Measurements from ENCODE around the gene UBR4. TPM values are rescaled to one million over a fixed set of nuclear protein-coding genes. Genes with fewer than 3 reads are reported as not detected.

The UBR4 gene
- total RNA-seq, 1 donor = 193 TPM

DNA sequence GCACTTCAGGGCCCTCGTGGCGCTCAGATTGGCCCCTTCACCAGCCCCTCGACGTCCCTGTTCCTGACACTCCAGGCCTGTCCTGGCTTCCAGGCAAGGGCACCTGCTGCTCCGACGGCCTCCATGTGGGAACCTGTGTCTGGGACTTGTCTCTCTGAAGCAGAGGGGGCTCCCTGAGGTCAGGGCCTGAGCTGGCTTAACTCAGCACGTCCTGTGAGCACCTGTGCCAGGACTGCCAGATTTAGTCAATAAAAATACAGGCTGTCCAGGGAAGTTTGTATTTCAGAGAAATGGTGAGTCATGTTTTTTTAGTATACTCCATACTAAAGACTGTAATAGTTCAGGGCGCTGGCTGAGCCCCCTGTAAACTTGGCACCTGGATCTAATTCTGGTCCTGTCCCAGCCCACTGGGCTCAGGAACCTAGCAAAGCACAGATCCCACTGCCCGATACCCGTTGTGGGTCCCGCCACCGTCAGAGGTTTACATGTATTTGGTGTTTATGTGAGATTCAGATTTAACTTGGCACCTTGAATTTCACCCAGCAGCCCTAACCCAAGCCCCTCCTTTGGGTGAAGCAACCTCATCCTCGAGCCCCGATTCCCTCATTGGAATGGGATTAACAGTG is 143.7 kb downstream of the UBR4 start:
- DNase-seq (ENCODE audit: low read depth) = no peak
- TF ChIP-seq, protein P1, sequence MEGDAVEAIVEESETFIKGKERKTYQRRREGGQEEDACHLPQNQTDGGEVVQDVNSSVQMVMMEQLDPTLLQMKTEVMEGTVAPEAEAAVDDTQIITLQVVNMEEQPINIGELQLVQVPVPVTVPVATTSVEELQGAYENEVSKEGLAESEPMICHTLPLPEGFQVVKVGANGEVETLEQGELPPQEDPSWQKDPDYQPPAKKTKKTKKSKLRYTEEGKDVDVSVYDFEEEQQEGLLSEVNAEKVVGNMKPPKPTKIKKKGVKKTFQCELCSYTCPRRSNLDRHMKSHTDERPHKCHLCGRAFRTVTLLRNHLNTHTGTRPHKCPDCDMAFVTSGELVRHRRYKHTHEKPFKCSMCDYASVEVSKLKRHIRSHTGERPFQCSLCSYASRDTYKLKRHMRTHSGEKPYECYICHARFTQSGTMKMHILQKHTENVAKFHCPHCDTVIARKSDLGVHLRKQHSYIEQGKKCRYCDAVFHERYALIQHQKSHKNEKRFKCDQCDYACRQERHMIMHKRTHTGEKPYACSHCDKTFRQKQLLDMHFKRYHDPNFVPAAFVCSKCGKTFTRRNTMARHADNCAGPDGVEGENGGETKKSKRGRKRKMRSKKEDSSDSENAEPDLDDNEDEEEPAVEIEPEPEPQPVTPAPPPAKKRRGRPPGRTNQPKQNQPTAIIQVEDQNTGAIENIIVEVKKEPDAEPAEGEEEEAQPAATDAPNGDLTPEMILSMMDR (IDR thresholded peaks at IDR 0.05; ENCODE audit: insufficient read depth, low read depth, low read length) = no peak
- no peak overlapping the region for H3K4me3 ChIP-seq (ENCODE audit: low read depth, low read length)

DNA sequence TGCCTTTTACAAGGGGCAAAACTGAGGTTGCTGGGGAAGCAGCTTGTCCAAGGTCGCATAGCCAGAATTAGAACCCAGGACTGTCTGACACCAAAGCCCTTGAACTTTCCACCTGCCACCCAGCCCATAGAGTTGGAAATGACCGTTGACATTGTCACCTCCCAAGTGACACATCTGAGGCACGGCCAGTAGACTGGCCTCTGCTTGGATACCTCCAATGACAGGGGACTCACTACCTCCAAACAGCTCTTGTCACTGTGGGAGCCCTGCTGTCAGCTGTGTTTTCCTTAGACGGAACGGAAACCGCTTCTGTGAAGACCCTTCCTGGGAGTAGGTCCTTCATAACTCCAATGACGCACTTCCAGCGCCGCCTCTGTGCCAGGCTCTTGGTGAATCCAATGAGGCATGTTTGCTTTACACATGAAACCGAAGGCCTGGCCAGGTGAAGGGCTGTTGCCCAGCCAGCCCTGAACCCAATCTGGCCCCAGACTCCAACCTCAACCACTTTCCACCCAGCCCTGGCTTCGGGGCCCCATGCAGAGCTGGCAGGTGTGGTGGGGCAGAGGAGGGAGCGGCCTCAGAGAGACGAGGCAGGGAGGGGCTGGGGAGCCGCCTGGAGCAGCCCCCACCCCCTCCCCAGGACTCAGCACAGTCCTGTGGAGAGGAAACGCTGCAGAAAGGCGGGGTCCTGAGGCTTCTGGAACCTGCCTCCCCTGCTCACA is 144.4 kb downstream of the UBR4 start:
- DNase-seq (ENCODE audit: low read depth) = no peak
- TF ChIP-seq, protein P1 (IDR thresholded peaks at IDR 0.05; ENCODE audit: insufficient read depth, low read depth, low read length) = no peak
- no peak overlapping the region for H3K4me3 ChIP-seq (ENCODE audit: low read depth, low read length)

DNA sequence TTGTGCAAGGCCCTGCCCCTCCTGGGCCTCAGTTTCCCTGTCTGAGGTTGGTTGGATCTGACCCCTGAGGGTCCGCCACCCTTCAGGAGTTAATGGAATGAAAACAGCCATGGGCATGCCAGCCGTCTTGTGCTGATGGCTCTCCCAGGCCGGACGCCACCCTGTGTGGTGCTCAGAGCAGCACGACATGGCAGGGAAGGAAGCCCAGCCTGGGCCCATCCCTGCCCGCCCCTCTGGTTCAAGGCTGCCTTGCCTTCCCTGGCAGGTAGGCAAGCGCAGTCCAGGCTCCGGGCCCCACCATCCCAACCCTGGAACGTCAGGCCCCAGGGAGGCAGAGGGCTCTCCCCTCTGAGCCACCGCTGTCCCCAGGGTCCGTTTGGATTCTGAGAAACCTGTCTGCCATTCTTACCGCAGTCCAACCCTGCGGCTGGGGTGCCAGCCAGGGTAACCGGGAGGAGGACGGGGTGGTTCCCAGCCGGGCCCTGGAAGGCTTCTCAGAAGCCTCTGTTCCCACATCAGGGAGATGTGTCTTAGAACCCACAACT is 145.1 kb downstream of the UBR4 start:
- no peak for DNase-seq (ENCODE audit: low read depth)
- H3K4me3 ChIP-seq (ENCODE audit: low read depth, low read length) = no peak overlapping the region
- TF ChIP-seq, protein P1 (IDR thresholded peaks at IDR 0.05; ENCODE audit: insufficient read depth, low read depth, low read length) = no peak

DNA sequence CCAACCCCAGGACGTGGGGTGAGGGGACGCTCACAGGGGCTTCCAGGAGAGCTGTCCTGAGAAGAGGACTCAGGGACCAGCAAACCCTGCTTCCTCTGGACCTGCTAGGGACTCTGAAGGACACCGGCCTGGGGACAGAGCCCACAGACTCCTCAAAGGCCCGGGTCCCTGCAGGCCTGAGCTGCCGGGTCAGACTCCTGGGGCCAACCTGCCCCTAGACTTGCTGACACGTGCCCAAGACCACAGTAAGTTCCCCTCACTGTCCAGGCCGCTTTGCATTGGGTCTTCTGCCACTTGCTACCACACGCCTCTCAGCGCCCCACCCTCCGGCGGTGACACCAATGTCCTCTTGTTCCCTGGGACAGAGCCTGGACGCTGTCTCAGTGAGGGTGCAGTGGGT is 146.9 kb downstream of the UBR4 start:
- no peak overlapping the region for H3K4me3 ChIP-seq (ENCODE audit: low read depth, low read length)
- no peak for DNase-seq (ENCODE audit: low read depth)
- TF ChIP-seq, protein P1 (IDR thresholded peaks at IDR 0.05; ENCODE audit: insufficient read depth, low read depth, low read length) = no peak

DNA sequence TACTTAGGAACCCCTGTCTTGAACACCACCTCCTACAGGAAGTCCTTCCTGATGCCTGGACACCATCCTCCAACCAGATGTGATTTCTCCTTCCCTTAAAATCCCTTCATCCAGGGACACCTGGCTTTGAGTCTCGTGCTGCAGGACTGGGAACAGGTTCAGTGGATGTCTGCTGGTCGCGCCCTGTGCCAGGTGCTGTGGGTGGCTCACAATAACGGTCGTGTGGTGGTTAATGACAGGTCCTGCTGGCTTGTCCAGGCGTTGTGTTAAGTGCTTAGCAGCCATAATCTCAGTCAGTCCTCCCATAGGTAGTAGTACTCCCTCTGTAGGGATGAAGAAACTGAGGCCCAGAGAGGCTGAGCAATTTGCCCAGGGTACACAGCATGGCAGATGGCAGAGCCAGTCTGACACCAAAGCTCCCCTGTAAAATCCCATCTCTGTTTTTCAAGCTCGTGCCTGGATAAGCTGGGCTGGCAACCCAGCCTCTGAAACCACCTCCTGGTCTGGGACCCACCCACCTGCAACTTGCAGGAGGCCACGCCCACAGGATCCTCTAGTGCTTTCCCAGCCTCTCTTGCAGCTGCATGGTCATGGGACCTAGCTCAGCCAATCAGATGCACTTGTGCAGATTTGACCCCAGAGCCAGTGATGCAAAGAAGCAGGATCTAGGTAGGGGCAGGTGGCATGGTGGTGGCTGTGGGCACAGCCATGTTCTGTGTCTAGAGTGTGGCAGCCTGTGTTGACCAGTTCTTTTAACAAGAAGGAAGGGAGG is 147.6 kb downstream of the UBR4 start:
- DNase-seq (ENCODE audit: low read depth) = no peak
- no peak overlapping the region for H3K4me3 ChIP-seq (ENCODE audit: low read depth, low read length)

DNA sequence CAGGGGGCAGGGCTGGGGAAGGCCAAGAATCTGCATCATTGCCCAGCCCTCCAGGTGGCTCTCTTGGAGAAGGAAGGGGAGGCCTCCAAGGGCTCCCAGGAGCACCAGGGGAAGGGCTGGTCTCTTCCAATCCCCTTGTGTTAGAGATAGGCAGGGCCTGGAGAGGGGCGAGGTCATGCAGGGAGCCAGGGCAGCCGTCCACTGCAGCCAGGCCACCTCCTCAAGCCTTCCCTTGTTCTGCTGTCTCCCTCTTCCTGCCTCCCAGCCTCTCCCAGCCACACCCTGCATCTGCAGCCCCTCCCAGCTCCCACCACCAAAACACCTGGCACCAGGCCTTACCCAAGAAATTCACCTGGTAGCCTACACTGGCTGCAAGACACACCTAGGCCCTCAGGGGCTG is 148.3 kb downstream of the UBR4 start:
- DNase-seq (ENCODE audit: low read depth) = no peak
- no peak overlapping the region for H3K4me3 ChIP-seq (ENCODE audit: low read depth, low read length)
- TF ChIP-seq, protein P1 (IDR thresholded peaks at IDR 0.05; ENCODE audit: insufficient read depth, low read depth, low read length) = no peak

More for the DNA sequence above, 147.6 kb downstream of the UBR4 start:
- TF ChIP-seq, protein P1 (IDR thresholded peaks at IDR 0.05; ENCODE audit: insufficient read depth, low read depth, low read length) = no peak

All from fibroblast of villous mesenchyme (primary cell).